K562 (cell line): ENCODE results near the gene NUTM1.
"Not testable (repeated sequence)": the region's sequence is repeated elsewhere in the genome, so short reads cannot be mapped to it uniquely, and the experiment has no call there.

Experiments
- C11orf30 ChIP-seq: fragments of 450-650 bp; IDR thresholded peaks from 2 replicates; pipeline ENCODE4 v1.6.1; 2016; ENCODE audit warnings: low read depth, mild to moderate bottlenecking
- CHD1 ChIP-seq: fragments of 200-600 bp; sonication (generic); IDR thresholded peaks from one replicate; pipeline ENCODE4 v1.6.1; 2012; ENCODE audit warnings: mild to moderate bottlenecking, moderate library complexity, low read length, inconsistent platforms
- NR3C1 ChIP-seq: sonication (generic); formaldehyde crosslinking; IDR thresholded peaks from 2 replicates; pipeline ENCODE4 v1.8.1; 2022; ENCODE audit warnings: missing genetic modification reagents
- POLR2A ChIP-seq: fragments of 450-650 bp; conservative IDR thresholded peaks from 2 replicates; pipeline ENCODE4 v1.6.1; 2016
- ZBTB7A ChIP-seq: IDR thresholded peaks from 2 replicates; pipeline ENCODE4 v1.6.1; 2011; ENCODE audit warnings: low read depth, mild to moderate bottlenecking, low read length, moderate library complexity, borderline replicate concordance; ENCODE audit not compliant: control insufficient read depth
- ZNF274 ChIP-seq: IDR thresholded peaks from 2 replicates; pipeline ENCODE4 v1.6.1; 2011; ENCODE audit warnings: low read depth, mild to moderate bottlenecking, low read length, moderate library complexity, borderline replicate concordance
- TF ChIP-seq, protein P1 (sequence below): sonication (generic); formaldehyde crosslinking; IDR thresholded peaks from 2 replicates; pipeline ENCODE4 v1.9.0; 2022; ENCODE audit warnings: mild to moderate bottlenecking, missing genetic modification reagents
- TF ChIP-seq, protein P2 (sequence below): sonication (generic); formaldehyde crosslinking; IDR thresholded peaks from 2 replicates; pipeline ENCODE4 v1.8.0; 2022; ENCODE audit warnings: mild to moderate bottlenecking, missing genetic modification reagents
- TF ChIP-seq, protein P3 (sequence below), 3 experiments: IDR thresholded peaks in 2 of 3; conservative IDR thresholded peaks in 1 of 3; 2 replicates each; pipeline ENCODE4 v1.5.1; 2011 to 2012; ENCODE audit warnings: low read length in 3 of 3, mild to moderate bottlenecking in 3 of 3, control low read depth in 2 of 3, improper control_type of control experiment in 1 of 3, inconsistent platforms in 1 of 3, low read depth in 1 of 3, mixed read lengths in 1 of 3, moderate library complexity in 1 of 3; ENCODE audit not compliant: insufficient read depth in 2 of 3
- TF ChIP-seq, protein P4 (sequence below): sonication (generic); formaldehyde crosslinking; IDR thresholded peaks from 2 replicates; pipeline ENCODE4 v1.5.0; 2020; ENCODE audit warnings: missing genetic modification reagents

- TF ChIP-seq, protein P1, sequence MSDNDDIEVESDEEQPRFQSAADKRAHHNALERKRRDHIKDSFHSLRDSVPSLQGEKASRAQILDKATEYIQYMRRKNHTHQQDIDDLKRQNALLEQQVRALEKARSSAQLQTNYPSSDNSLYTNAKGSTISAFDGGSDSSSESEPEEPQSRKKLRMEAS (CRISPR knock-in tag): not testable (repeated sequence)
- not testable (repeated sequence) for TF ChIP-seq ZNF274, C11orf30, ZBTB7A, CHD1, POLR2A, NR3C1
- TF ChIP-seq, protein P2, sequence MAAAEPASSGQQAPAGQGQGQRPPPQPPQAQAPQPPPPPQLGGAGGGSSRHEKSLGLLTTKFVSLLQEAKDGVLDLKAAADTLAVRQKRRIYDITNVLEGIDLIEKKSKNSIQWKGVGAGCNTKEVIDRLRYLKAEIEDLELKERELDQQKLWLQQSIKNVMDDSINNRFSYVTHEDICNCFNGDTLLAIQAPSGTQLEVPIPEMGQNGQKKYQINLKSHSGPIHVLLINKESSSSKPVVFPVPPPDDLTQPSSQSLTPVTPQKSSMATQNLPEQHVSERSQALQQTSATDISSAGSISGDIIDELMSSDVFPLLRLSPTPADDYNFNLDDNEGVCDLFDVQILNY (CRISPR knock-in tag): not testable (repeated sequence)
- TF ChIP-seq, protein P3, sequence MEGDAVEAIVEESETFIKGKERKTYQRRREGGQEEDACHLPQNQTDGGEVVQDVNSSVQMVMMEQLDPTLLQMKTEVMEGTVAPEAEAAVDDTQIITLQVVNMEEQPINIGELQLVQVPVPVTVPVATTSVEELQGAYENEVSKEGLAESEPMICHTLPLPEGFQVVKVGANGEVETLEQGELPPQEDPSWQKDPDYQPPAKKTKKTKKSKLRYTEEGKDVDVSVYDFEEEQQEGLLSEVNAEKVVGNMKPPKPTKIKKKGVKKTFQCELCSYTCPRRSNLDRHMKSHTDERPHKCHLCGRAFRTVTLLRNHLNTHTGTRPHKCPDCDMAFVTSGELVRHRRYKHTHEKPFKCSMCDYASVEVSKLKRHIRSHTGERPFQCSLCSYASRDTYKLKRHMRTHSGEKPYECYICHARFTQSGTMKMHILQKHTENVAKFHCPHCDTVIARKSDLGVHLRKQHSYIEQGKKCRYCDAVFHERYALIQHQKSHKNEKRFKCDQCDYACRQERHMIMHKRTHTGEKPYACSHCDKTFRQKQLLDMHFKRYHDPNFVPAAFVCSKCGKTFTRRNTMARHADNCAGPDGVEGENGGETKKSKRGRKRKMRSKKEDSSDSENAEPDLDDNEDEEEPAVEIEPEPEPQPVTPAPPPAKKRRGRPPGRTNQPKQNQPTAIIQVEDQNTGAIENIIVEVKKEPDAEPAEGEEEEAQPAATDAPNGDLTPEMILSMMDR (IDR thresholded peaks at IDR 0.05 in 2 of 3, conservative IDR thresholded peaks at IDR 0.05 in 1 of 3; ENCODE audit: insufficient read depth in 2 of 3, low read depth in 1 of 3, low read length in 3 of 3): not testable (repeated sequence)
- TF ChIP-seq, protein P4, sequence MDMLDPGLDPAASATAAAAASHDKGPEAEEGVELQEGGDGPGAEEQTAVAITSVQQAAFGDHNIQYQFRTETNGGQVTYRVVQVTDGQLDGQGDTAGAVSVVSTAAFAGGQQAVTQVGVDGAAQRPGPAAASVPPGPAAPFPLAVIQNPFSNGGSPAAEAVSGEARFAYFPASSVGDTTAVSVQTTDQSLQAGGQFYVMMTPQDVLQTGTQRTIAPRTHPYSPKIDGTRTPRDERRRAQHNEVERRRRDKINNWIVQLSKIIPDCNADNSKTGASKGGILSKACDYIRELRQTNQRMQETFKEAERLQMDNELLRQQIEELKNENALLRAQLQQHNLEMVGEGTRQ (CRISPR knock-in tag): not testable (repeated sequence)
These were observed 49.9 kb downstream of the NUTM1 start for GRCh38 chr15:34392981-34393380.
